Mammary epithelial cell (primary cell): Measurements from ENCODE around the gene ANTXR1.

Experiments used
- EZH2 ChIP-seq: IDR thresholded peaks from 2 replicates; pipeline ENCODE4 v1.6.1; 2012; ENCODE audit warnings: low read length, inconsistent platforms, borderline replicate concordance
- TF ChIP-seq, protein P1 (sequence below), 2 donors: IDR thresholded peaks in 1 of 2; conservative IDR thresholded peaks in 1 of 2; 2 replicates each; pipeline ENCODE4 v1.5.1; 2011 to 2012; ENCODE audit warnings: inconsistent platforms in 2 of 2, low read length in 2 of 2, mild to moderate bottlenecking in 2 of 2, control low read depth in 1 of 2, low read depth in 1 of 2; ENCODE audit not compliant: insufficient read depth in 1 of 2; ENCODE audit errors: extremely low read depth in 1 of 2

DNA sequence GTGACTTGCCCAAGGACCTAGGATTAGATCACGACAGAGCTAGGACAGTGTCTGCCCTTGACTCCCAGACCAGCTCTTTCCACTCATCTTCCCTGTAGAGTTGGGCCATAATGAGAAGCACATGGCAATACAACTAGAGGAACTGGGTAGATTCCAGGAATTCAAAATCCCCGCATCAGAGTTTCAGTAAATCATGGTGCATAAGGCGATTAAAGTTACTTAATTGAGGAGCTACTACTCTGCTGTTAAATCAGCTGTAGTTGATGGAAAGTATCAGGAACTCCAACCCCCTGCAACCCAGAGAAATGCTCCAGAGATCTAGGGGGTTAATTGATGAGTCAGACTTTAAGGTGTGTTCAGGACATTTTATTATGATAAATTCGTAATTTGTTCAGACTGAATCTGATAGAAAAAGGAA lies 5.7 kb downstream of the ANTXR1 start:
- TF ChIP-seq, protein P1, sequence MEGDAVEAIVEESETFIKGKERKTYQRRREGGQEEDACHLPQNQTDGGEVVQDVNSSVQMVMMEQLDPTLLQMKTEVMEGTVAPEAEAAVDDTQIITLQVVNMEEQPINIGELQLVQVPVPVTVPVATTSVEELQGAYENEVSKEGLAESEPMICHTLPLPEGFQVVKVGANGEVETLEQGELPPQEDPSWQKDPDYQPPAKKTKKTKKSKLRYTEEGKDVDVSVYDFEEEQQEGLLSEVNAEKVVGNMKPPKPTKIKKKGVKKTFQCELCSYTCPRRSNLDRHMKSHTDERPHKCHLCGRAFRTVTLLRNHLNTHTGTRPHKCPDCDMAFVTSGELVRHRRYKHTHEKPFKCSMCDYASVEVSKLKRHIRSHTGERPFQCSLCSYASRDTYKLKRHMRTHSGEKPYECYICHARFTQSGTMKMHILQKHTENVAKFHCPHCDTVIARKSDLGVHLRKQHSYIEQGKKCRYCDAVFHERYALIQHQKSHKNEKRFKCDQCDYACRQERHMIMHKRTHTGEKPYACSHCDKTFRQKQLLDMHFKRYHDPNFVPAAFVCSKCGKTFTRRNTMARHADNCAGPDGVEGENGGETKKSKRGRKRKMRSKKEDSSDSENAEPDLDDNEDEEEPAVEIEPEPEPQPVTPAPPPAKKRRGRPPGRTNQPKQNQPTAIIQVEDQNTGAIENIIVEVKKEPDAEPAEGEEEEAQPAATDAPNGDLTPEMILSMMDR (conservative IDR thresholded peaks at IDR 0.05 in 1 of 2, IDR thresholded peaks at IDR 0.05 in 1 of 2; ENCODE audit: extremely low read depth in 1 of 2, insufficient read depth in 1 of 2, low read depth in 1 of 2, low read length in 2 of 2) = no peak
- TF ChIP-seq EZH2 = no peak
